SK-N-SH treated with all-trans-retinoic acid at 6 μM for 48 hours (cell line): ENCODE data around the gene ATP2A2.

Experiments
- ATAC-seq: fragments of 200-7000 bp; cut with Tn5 transposase; 3 replicates; pipeline ENCODE4 v1.9.1; 2020; ENCODE audit warnings: mild to moderate bottlenecking, moderate library complexity
- BACH2 ChIP-seq: fragments of 250-450 bp; sonication (Bioruptor Pico); IDR thresholded peaks from 2 replicates; pipeline ENCODE4 v1.9.0; 2021; ENCODE audit warnings: mild to moderate bottlenecking, borderline replicate concordance
- CSDC2 ChIP-seq: fragments of 250-450 bp; sonication (Bioruptor Pico); IDR thresholded peaks from 2 replicates; pipeline ENCODE4 v1.5.0; 2020; ENCODE audit warnings: mild to moderate bottlenecking, moderate library complexity
- ESRRG ChIP-seq: fragments of 250-450 bp; sonication (Bioruptor Pico); IDR thresholded peaks from 2 replicates; pipeline ENCODE4 v1.6.1; 2021; ENCODE audit warnings: mild to moderate bottlenecking
- GLIS3 ChIP-seq: fragments of 250-450 bp; sonication (Bioruptor Pico); IDR thresholded peaks from 2 replicates; pipeline ENCODE4 v1.5.0; 2020; ENCODE audit warnings: mild to moderate bottlenecking, moderate library complexity
- ISL1 ChIP-seq: fragments of 250-450 bp; sonication (Bioruptor Pico); IDR thresholded peaks from 2 replicates; pipeline ENCODE4 v2.1.2; 2022; ENCODE audit warnings: mild to moderate bottlenecking, moderate library complexity
- OSR1 ChIP-seq: fragments of 250-450 bp; sonication (Bioruptor Pico); IDR thresholded peaks from 2 replicates; pipeline ENCODE4 v1.8.0; 2022; ENCODE audit warnings: moderate library complexity, mild to moderate bottlenecking, inconsistent platforms
- TCF4 ChIP-seq: fragments of 250-450 bp; sonication (Bioruptor Pico); IDR thresholded peaks from 2 replicates; pipeline ENCODE4 v1.8.0; 2021; ENCODE audit warnings: mild to moderate bottlenecking, moderate library complexity, borderline replicate concordance
- TOX ChIP-seq: fragments of 250-450 bp; sonication (Bioruptor Pico); IDR thresholded peaks from 2 replicates; pipeline ENCODE4 v1.8.0; 2021; ENCODE audit warnings: mild to moderate bottlenecking, moderate library complexity, borderline replicate concordance
- ZC3H10 ChIP-seq: fragments of 250-450 bp; sonication (Bioruptor Pico); IDR thresholded peaks from 2 replicates; pipeline ENCODE4 v1.5.1; 2021; ENCODE audit warnings: mild to moderate bottlenecking, moderate library complexity
- ZFP3 ChIP-seq: fragments of 250-450 bp; sonication (Bioruptor Pico); IDR thresholded peaks from 2 replicates; pipeline ENCODE4 v1.5.0; 2020; ENCODE audit warnings: mild to moderate bottlenecking, moderate library complexity
- ZFP30 ChIP-seq: fragments of 450-650 bp; formaldehyde crosslinking; IDR thresholded peaks from 2 replicates; pipeline ENCODE4 v1.5.0; 2022; ENCODE audit warnings: mild to moderate bottlenecking, moderate library complexity
- ZNF70 ChIP-seq: fragments of 450-650 bp; formaldehyde crosslinking; IDR thresholded peaks from 2 replicates; pipeline ENCODE4 v1.5.0; 2020; ENCODE audit warnings: mild to moderate bottlenecking, moderate library complexity
- ZNF8 ChIP-seq: fragments of 450-650 bp; formaldehyde crosslinking; IDR thresholded peaks from 2 replicates; pipeline ENCODE4 v1.5.0; 2020; ENCODE audit warnings: mild to moderate bottlenecking, moderate library complexity
- TF ChIP-seq, protein P1 (sequence below): fragments of 250-450 bp; sonication (Bioruptor Pico); IDR thresholded peaks from 2 replicates; pipeline ENCODE4 v1.5.0; 2020; ENCODE audit warnings: mild to moderate bottlenecking, moderate library complexity
- TF ChIP-seq, protein P2 (sequence below): fragments of 250-450 bp; sonication (Bioruptor Pico); IDR thresholded peaks from 2 replicates; pipeline ENCODE4 v1.5.1; 2021; ENCODE audit warnings: mild to moderate bottlenecking, moderate library complexity
- TF ChIP-seq, protein P3 (sequence below): fragments of 250-450 bp; sonication (Bioruptor Pico); IDR thresholded peaks from 2 replicates; pipeline ENCODE4 v1.8.0; 2021; ENCODE audit warnings: low read depth, mild to moderate bottlenecking, moderate library complexity, borderline replicate concordance
- TF ChIP-seq, protein P4 (sequence below): fragments of 250-450 bp; sonication (Bioruptor Pico); IDR thresholded peaks from 2 replicates; pipeline ENCODE4 v1.8.0; 2020; ENCODE audit warnings: mild to moderate bottlenecking, moderate library complexity, borderline replicate concordance

Gene ATP2A2

GRCh38 chr12:110286623-110287022 lies 5.6 kb downstream of the ATP2A2 start:
- TF ChIP-seq, protein P1, sequence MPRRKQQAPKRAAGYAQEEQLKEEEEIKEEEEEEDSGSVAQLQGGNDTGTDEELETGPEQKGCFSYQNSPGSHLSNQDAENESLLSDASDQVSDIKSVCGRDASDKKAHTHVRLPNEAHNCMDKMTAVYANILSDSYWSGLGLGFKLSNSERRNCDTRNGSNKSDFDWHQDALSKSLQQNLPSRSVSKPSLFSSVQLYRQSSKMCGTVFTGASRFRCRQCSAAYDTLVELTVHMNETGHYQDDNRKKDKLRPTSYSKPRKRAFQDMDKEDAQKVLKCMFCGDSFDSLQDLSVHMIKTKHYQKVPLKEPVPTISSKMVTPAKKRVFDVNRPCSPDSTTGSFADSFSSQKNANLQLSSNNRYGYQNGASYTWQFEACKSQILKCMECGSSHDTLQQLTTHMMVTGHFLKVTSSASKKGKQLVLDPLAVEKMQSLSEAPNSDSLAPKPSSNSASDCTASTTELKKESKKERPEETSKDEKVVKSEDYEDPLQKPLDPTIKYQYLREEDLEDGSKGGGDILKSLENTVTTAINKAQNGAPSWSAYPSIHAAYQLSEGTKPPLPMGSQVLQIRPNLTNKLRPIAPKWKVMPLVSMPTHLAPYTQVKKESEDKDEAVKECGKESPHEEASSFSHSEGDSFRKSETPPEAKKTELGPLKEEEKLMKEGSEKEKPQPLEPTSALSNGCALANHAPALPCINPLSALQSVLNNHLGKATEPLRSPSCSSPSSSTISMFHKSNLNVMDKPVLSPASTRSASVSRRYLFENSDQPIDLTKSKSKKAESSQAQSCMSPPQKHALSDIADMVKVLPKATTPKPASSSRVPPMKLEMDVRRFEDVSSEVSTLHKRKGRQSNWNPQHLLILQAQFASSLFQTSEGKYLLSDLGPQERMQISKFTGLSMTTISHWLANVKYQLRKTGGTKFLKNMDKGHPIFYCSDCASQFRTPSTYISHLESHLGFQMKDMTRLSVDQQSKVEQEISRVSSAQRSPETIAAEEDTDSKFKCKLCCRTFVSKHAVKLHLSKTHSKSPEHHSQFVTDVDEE: no peak
- TF ChIP-seq ISL1 (CRISPR knock-in tag): no peak
- no peak for TF ChIP-seq TOX (CRISPR knock-in tag)
- TF ChIP-seq, protein P2, sequence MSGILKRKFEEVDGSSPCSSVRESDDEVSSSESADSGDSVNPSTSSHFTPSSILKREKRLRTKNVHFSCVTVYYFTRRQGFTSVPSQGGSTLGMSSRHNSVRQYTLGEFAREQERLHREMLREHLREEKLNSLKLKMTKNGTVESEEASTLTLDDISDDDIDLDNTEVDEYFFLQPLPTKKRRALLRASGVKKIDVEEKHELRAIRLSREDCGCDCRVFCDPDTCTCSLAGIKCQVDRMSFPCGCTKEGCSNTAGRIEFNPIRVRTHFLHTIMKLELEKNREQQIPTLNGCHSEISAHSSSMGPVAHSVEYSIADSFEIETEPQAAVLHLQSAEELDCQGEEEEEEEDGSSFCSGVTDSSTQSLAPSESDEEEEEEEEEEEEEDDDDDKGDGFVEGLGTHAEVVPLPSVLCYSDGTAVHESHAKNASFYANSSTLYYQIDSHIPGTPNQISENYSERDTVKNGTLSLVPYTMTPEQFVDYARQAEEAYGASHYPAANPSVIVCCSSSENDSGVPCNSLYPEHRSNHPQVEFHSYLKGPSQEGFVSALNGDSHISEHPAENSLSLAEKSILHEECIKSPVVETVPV (CRISPR knock-in tag): no peak
- no peak for TF ChIP-seq ZNF70
- TF ChIP-seq, protein P3, sequence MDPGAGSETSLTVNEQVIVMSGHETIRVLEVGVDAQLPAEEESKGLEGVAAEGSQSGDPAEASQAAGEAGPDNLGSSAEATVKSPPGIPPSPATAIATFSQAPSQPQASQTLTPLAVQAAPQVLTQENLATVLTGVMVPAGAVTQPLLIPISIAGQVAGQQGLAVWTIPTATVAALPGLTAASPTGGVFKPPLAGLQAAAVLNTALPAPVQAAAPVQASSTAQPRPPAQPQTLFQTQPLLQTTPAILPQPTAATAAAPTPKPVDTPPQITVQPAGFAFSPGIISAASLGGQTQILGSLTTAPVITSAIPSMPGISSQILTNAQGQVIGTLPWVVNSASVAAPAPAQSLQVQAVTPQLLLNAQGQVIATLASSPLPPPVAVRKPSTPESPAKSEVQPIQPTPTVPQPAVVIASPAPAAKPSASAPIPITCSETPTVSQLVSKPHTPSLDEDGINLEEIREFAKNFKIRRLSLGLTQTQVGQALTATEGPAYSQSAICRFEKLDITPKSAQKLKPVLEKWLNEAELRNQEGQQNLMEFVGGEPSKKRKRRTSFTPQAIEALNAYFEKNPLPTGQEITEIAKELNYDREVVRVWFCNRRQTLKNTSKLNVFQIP (CRISPR knock-in tag): no peak
- TF ChIP-seq BACH2 (CRISPR knock-in tag): no peak
- no peak for TF ChIP-seq ESRRG
- TF ChIP-seq, all 23 proteins: peak for 0
- ATAC-seq: no peak

DNA sequence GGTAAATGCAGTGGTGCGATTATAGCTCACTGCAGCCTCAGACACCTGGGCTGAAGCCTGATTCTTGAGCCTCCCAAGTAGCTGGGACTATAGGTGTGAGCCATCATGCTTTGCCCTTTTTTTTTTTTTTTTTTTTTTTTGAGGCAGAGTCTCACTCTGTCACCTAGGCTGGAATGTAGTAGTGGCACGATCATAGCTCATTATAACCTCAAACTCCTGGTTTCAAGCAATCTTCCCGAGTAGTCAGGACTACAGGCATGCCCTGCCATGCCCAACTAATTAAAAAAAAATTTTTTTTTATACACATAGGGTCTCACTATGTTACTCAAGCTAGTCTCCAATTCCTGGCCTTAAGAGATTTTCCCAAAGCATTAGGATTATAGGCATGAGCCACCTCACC lies 6.9 kb downstream of the ATP2A2 start:
- ATAC-seq: no peak
- TF ChIP-seq TCF4: no peak
- TF ChIP-seq, protein P3 (CRISPR knock-in tag): no peak
- TF ChIP-seq ZC3H10 (CRISPR knock-in tag): no peak
- TF ChIP-seq OSR1 (CRISPR knock-in tag): no peak
- TF ChIP-seq ZNF8 (CRISPR knock-in tag): no peak
- TF ChIP-seq, protein P4, sequence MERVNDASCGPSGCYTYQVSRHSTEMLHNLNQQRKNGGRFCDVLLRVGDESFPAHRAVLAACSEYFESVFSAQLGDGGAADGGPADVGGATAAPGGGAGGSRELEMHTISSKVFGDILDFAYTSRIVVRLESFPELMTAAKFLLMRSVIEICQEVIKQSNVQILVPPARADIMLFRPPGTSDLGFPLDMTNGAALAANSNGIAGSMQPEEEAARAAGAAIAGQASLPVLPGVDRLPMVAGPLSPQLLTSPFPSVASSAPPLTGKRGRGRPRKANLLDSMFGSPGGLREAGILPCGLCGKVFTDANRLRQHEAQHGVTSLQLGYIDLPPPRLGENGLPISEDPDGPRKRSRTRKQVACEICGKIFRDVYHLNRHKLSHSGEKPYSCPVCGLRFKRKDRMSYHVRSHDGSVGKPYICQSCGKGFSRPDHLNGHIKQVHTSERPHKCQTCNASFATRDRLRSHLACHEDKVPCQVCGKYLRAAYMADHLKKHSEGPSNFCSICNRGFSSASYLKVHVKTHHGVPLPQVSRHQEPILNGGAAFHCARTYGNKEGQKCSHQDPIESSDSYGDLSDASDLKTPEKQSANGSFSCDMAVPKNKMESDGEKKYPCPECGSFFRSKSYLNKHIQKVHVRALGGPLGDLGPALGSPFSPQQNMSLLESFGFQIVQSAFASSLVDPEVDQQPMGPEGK: no peak
- no peak for TF ChIP-seq GLIS3 (CRISPR knock-in tag)
- TF ChIP-seq CSDC2 (CRISPR knock-in tag): no peak
- TF ChIP-seq, protein P2 (CRISPR knock-in tag): no peak
- TF ChIP-seq, protein P1: no peak
- no peak for TF ChIP-seq ISL1 (CRISPR knock-in tag)
- no peak for TF ChIP-seq ZFP3 (CRISPR knock-in tag)
- TF ChIP-seq ZFP30: no peak
